HepG2 (cell line): ENCODE data around the gene VARS2.
"Not testable (repeated sequence)": the region's sequence is repeated elsewhere in the genome, so short reads cannot be mapped to it uniquely, and the experiment has no call there.

Experiments used
- BRCA1 ChIP-seq: sonication (generic); formaldehyde crosslinking; IDR thresholded peaks from 2 replicates; pipeline ENCODE4 v1.4.0; 2020; ENCODE audit warnings: missing genetic modification reagents
- CTCF ChIP-seq: sonication (generic); formaldehyde crosslinking; IDR thresholded peaks from 2 replicates; pipeline ENCODE4 v1.5.0; 2020; ENCODE audit warnings: mild to moderate bottlenecking, missing genetic modification reagents, moderate library complexity
- E2F1 ChIP-seq: sonication (generic); formaldehyde crosslinking; IDR thresholded peaks from 2 replicates; pipeline ENCODE4 v1.5.0; 2020; ENCODE audit warnings: missing genetic modification reagents
- EP300 ChIP-seq, 3 experiments: sonication (generic) in 1 of 3; formaldehyde crosslinking in 1 of 3; IDR thresholded peaks; 2 replicates each; pipeline versions ENCODE4 v1.5.1 to v1.6.1; 2011 to 2020; ENCODE audit warnings: low read depth in 2 of 3, low read length in 2 of 3, borderline replicate concordance in 1 of 3, improper control_type of control experiment in 1 of 3, mild to moderate bottlenecking in 1 of 3, missing genetic modification reagents in 1 of 3, moderate library complexity in 1 of 3
- HNRNPLL ChIP-seq: fragments of 200-400 bp; formaldehyde crosslinking; IDR thresholded peaks from 2 replicates; pipeline ENCODE4 v1.6.1; 2017; ENCODE audit warnings: mild to moderate bottlenecking, low read depth, low read length; ENCODE audit not compliant: poor library complexity, severe bottlenecking
- SRF ChIP-seq: IDR thresholded peaks from 2 replicates; pipeline ENCODE4 v1.6.1; 2011; ENCODE audit warnings: mild to moderate bottlenecking, low read depth, low read length, moderate library complexity
- U2AF1 ChIP-seq: fragments of 200-400 bp; formaldehyde crosslinking; optimal IDR thresholded peaks from 2 replicates; pipeline ENCODE3; 2017; ENCODE audit warnings: mild to moderate bottlenecking, low read depth, low read length
- ZBTB7A ChIP-seq: sonication (generic); formaldehyde crosslinking; IDR thresholded peaks from 2 replicates; pipeline ENCODE4 v1.8.0; 2022; ENCODE audit warnings: mild to moderate bottlenecking, missing genetic modification reagents
- ZNF224 ChIP-seq: sonication (generic); formaldehyde crosslinking; IDR thresholded peaks from 2 replicates; pipeline ENCODE4 v1.5.0; 2020; ENCODE audit warnings: mild to moderate bottlenecking, missing genetic modification reagents
- ZNF317 ChIP-seq: sonication (generic); formaldehyde crosslinking; IDR thresholded peaks from 2 replicates; pipeline ENCODE4 v1.5.0; 2020; ENCODE audit warnings: mild to moderate bottlenecking, missing genetic modification reagents
- ZNF629 ChIP-seq: sonication (generic); formaldehyde crosslinking; conservative IDR thresholded peaks from 2 replicates; pipeline ENCODE4 v1.5.0; 2020; ENCODE audit warnings: missing genetic modification reagents

GRCh38 chr6:30869241-30869749 is 44.7 kb upstream of the VARS2 start:
- not testable (repeated sequence) for TF ChIP-seq E2F1 (CRISPR knock-in tag); HNRNPLL; BRCA1; ZNF317; CTCF (CRISPR knock-in tag); SRF; ZBTB7A (CRISPR knock-in tag); EP300 (IDR thresholded peaks at IDR 0.05; ENCODE audit: low read depth in 2 of 2, low read length in 2 of 2); EP300 (CRISPR knock-in tag; IDR thresholded peaks at IDR 0.05; ENCODE audit: borderline replicate concordance); ZNF629 (CRISPR knock-in tag); ZNF224 (CRISPR knock-in tag); U2AF1
